GM12878 (cell line): ENCODE data around the gene GRIK5.

ENCODE experiments used
- CHD1 ChIP-seq: IDR thresholded peaks from 2 replicates; pipeline ENCODE4 v1.6.1; 2012; ENCODE audit warnings: low read depth, low read length, improper control_type of control experiment
- MAX ChIP-seq: IDR thresholded peaks from 2 replicates; pipeline ENCODE4 v1.6.1; 2012; ENCODE audit warnings: low read depth, low read length, improper control_type of control experiment
- NR2F1 ChIP-seq: fragments of 450-650 bp; conservative IDR thresholded peaks from 2 replicates; pipeline ENCODE4 v1.6.1; 2017; ENCODE audit warnings: mild to moderate bottlenecking
- POLR2A ChIP-seq: IDR thresholded peaks from 2 replicates; pipeline ENCODE4 v1.6.1; 2011; ENCODE audit warnings: low read depth, mild to moderate bottlenecking, low read length
- POLR2AphosphoS5 ChIP-seq: IDR thresholded peaks from 2 replicates; pipeline ENCODE4 v1.6.1; 2011; ENCODE audit warnings: mild to moderate bottlenecking, low read length, inconsistent platforms
- STAT1 ChIP-seq: fragments of 450-650 bp; conservative IDR thresholded peaks from 2 replicates; pipeline ENCODE4 v1.6.1; 2014; ENCODE audit warnings: antibody characterized with exemption, mild to moderate bottlenecking
- TF ChIP-seq, protein P1 (sequence below), 3 experiments: IDR thresholded peaks in 2 of 3; conservative IDR thresholded peaks in 1 of 3; 2 replicates each; pipeline ENCODE4 v1.5.1; 2011; ENCODE audit warnings: low read depth in 3 of 3, low read length in 3 of 3, mild to moderate bottlenecking in 3 of 3, control low read depth in 2 of 3, moderate library complexity in 2 of 3, inconsistent platforms in 1 of 3, mixed read lengths in 1 of 3; ENCODE audit not compliant: control insufficient read depth in 2 of 3, insufficient read depth in 1 of 3; ENCODE audit errors: extremely low read depth in 1 of 3

GRCh38 chr19:42081584-42082203 lies 11.7 kb upstream of the GRIK5 start:
- TF ChIP-seq POLR2A (0 out of 2 replicates have a peak, but pooled peaks have one; percentile 12), MAX (no peak), NR2F1 (no peak), POLR2AphosphoS5 (no peak), STAT1 (no peak), CHD1 (no peak)
- TF ChIP-seq, protein P1, sequence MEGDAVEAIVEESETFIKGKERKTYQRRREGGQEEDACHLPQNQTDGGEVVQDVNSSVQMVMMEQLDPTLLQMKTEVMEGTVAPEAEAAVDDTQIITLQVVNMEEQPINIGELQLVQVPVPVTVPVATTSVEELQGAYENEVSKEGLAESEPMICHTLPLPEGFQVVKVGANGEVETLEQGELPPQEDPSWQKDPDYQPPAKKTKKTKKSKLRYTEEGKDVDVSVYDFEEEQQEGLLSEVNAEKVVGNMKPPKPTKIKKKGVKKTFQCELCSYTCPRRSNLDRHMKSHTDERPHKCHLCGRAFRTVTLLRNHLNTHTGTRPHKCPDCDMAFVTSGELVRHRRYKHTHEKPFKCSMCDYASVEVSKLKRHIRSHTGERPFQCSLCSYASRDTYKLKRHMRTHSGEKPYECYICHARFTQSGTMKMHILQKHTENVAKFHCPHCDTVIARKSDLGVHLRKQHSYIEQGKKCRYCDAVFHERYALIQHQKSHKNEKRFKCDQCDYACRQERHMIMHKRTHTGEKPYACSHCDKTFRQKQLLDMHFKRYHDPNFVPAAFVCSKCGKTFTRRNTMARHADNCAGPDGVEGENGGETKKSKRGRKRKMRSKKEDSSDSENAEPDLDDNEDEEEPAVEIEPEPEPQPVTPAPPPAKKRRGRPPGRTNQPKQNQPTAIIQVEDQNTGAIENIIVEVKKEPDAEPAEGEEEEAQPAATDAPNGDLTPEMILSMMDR (IDR thresholded peaks at IDR 0.05 in 2 of 3, conservative IDR thresholded peaks at IDR 0.05 in 1 of 3; ENCODE audit: control insufficient read depth in 2 of 3, extremely low read depth in 1 of 3, insufficient read depth in 1 of 3, low read depth in 3 of 3, low read length in 3 of 3), result peak; percentile 70 to 76 (median 70)
